ENCODE data around the gene CNTNAP3.
A peak's percentile ranks its signal among the peaks of the same experiment; 100 is the strongest.
"Not testable (repeated sequence)": the region's sequence is repeated elsewhere in the genome, so short reads cannot be mapped to it uniquely, and the experiment has no call there.

The CNTNAP3 gene

GRCh38 chr9:39287980-39288379, at the start of gene CNTNAP3:
Gene CNTNAP3, minus strand, starts transcription at chr9:39288167. Its CDS starts 103 bp downstream, at chr9:39288064.
- not testable (repeated sequence) for DNase-seq (ENCODE audit: low read depth)

DNA sequence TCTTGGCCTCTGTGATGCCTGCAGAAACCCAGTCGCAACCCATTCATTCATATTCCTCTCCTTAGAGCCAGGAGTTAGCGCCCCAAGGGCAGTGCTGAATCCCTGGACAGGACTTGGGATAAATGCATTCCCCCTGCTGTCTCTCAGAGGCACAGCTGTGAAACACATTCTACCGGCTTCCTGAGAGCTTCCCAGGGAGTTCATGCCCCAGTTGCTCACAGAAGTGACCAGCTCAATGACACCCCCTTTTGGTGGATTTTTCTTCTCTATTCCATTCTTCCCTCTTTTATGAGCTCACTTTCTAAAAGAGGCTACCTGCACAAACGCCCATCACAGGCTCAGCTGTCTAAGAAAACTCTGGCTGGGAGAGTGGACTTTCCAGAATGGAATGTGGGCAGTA, 8.0 kb downstream of the CNTNAP3 start:
- not testable (repeated sequence) for DNase-seq (ENCODE audit: low read depth)

DNA sequence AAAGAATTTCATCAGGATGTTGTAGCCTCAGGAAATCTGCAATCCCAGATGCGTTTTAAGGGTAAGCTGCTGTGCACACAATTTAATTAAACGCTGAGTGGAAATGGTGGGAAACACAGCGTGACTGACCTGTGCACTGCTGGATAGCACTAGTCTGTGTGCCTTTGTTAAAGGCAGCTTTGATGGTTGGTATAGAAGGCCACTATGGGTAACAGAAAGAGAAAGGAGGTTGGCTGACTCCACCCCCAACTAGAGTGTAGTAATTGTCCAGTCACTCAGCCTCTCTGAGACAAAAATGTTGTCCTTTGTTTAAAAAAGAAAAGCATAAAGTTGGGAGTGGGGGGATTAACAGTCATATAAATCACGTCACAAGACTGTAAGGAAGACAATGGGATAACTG, 45.5 kb downstream of the CNTNAP3 start:
- DNase-seq (ENCODE audit: low read depth): not testable (repeated sequence)

- not testable (repeated sequence) for DNase-seq (ENCODE audit: low read depth)
Measured at GRCh38 chr9:39232130-39232991, 55.6 kb downstream of the CNTNAP3 start.

- DNase-seq (ENCODE audit: low read depth): not testable (repeated sequence)
Measured at GRCh38 chr9:39215976-39216375, 72.0 kb downstream of the CNTNAP3 start.

DNA sequence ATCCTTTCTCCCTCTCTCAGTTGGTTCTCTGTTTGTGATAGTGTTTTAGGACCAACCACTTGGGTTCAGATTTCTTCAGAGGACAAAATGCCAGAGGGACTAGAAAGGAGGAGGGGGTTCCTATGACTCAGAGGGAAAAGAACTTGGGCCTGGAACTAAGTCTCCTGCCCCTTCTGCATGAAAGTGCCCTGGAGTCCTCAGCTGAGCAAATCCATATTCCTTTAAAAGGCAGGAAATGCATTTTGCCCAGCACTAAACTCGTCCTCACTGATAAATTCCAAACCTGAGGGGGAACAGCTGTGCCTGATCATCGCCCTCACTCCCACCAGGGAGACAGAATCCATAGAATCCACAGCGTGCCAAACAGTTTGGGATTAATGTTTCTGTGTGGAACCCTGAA, 78.2 kb downstream of the CNTNAP3 start:
- not testable (repeated sequence) for DNase-seq (ENCODE audit: low read depth)

GRCh38 chr9:39206643-39207042, 81.3 kb downstream of the CNTNAP3 start:
- DNase-seq (ENCODE audit: low read depth): not testable (repeated sequence)

DNA sequence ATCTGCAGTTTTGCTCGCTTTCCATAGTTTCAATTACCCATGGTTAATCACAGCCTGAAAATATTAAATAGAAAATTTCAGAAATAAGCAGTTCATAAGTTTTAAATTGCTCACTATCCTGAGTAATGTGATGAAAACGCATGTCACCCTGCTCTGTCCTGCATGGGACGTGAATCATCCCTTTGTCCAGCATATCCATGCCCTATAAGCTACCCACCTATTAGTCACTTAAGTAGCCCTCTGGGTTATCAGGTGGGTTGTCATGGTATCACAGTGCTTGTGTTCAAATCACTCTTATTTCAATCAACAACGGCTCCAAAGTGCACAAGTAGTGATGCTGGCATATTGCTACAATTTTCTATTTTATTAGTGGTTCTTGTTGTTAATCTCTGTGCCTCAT, 82.1 kb downstream of the CNTNAP3 start:
- not testable (repeated sequence) for DNase-seq (ENCODE audit: low read depth)

GRCh38 chr9:39200412-39200811, 87.6 kb downstream of the CNTNAP3 start:
- not testable (repeated sequence) for DNase-seq (ENCODE audit: low read depth)

- not testable (repeated sequence) for DNase-seq (ENCODE audit: low read depth)
Measured at GRCh38 chr9:39198000-39198709, 89.8 kb downstream of the CNTNAP3 start.

DNA sequence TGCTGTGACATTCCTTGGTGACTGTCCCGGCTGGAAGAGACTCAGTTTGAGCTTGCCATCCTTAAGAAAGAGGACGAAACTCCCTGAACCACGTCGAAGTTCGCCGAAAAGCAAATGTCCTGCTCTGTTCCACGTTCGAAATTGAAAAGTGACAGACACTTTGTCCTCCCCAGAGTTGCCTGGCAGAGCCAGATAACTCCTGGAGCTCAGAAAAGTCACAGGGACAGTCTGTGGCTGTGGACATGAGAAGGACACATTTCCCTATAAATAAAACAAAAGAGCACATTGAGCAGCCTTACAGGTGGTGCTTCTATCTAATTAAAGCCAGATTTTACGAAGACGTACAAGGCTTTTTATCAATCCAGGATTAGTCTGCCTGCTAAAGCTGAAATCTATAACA, 116.6 kb downstream of the CNTNAP3 start:
- DNase-seq (ENCODE audit: low read depth): not testable (repeated sequence)

DNA sequence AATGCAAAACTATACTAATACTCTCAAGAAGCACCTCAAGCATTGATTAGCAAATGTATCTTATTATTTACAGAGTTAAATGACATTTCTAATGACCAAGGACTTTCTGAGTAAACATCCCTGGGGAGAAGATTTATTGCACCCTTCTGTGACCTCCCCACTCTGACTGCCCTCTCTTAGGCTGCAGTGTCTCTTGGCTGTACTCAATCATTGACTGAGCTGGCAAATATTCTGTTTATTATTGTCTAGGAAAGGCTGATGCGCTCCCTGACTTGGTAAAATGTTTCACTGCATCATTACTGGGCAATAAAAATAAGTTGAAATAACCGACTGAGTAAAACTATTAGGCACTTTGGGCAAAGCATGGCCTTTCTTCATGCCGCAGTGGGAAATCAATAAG, 130.3 kb downstream of the CNTNAP3 start:
- DNase-seq (ENCODE audit: low read depth): not testable (repeated sequence)

DNA sequence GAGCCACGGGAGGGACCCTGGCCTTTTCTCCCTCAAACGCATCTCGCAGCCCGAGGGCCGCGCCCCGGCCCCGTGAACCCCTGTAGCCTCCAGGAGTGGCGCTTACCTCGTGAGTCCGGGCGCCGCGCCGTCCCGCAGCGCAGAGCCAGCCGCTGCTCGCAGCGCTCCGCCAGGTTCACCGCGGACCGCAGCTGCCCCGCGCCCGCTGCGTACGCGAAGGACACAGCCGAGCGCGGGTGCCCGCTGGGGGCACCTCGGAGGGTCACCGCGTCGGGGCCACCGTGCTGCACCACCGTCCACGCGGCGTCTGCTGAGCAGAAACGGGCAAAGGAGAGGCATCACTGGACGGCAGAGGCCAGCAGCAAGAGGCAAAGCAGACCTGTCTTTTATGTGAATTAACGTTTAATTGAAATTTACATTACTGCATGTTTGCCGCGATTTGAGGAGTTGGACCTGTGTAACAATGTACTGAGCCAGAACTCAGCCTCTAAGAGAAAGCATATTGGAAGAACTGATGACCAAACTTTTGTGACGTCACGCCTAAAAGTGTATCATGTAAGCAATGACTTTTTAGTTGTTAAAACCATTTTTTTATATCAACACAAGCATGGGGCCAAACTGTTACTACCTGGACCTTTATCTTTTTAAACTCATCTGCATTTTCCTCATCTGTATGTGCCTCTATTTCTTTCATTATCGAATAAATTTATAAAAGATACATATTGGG, 155.0 kb downstream of the CNTNAP3 start:
- not testable (repeated sequence) for DNase-seq (ENCODE audit: low read depth)

GRCh38 chr9:39121401-39121800, 166.6 kb downstream of the CNTNAP3 start:
- DNase-seq (ENCODE audit: low read depth): peak; percentile 0

GRCh38 chr9:39111746-39112145, 176.2 kb downstream of the CNTNAP3 start:
- DNase-seq (ENCODE audit: low read depth): not testable (repeated sequence)

DNA sequence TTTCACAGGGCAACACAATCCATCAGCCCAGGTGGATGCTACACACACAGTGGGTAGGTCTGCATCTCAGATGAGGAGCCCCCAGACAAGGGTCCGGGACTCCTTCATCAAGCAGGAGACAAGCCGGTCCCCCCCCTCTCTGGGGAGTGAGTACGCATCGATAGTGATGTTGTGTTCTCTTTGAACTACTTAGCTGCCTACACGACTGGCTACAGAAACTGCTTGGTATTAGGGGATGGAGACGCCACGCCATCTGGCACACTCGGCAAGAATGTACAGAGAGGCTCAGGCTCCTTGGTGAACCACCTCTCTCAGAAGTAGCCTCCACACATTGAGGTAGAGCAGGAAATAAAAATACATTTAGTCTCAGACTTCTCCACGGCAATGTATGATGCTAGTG, 179.8 kb downstream of the CNTNAP3 start:
- DNase-seq (ENCODE audit: low read depth): no peak

DNA sequence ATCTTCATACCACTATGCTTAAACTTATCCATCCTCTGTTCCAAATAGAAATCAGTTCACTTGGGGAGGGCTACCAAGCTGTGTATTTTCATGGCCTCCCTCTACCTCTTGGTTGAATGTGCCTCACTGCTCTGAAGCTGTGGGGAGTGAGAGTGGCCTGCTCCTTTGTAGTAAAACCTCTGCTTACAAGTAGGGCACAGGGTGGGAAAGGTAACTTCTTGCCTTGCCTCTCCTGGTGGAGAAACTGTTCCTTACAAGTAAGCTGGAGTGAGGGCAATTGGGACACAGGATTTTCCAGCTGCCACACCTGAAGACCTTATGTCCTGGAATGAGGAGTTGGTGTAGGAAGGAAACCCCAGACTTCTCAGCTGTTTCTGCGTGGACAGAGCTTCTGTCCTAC, 190.8 kb downstream of the CNTNAP3 start:
- DNase-seq (ENCODE audit: low read depth): not testable (repeated sequence)

GRCh38 chr9:39085311-39085710, 202.7 kb downstream of the CNTNAP3 start:
- DNase-seq (ENCODE audit: low read depth): not testable (repeated sequence)

GRCh38 chr9:39082574-39082973, 205.4 kb downstream of the CNTNAP3 start:
- not testable (repeated sequence) for DNase-seq (ENCODE audit: low read depth)

GRCh38 chr9:39080081-39080480, 207.9 kb downstream of the CNTNAP3 start:
- DNase-seq (ENCODE audit: low read depth): not testable (repeated sequence)

- not testable (repeated sequence) for DNase-seq (ENCODE audit: low read depth)
Measured at GRCh38 chr9:39078621-39079256, 209.2 kb downstream of the CNTNAP3 start.

DNA sequence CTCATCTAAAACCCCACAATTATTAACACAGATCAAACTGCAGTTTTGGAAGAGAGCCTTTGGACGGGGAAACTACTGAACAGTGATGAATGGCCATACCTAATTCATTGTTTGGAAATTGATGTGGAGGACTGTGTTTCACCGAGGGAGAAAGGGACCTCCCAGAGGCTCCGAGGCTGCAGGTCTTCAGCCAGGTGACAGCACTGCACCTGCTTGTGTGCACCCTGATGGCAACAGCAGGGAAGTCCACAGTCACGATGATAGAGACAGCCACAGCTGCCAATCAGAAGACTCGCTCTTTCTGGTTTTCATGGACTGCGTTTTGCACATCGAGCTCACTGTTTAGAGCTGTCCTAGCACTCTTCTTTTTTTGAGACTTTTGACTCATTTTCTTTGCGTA, 214.4 kb downstream of the CNTNAP3 start:
- not testable (repeated sequence) for DNase-seq (ENCODE audit: low read depth)
